Panc1 (cell line): Measurements from ENCODE around the gene CALU.

ENCODE experiments used
- POLR2AphosphoS5 ChIP-seq: IDR thresholded peaks from 2 replicates; pipeline ENCODE4 v1.6.1; 2012; ENCODE audit warnings: mild to moderate bottlenecking, low read depth, low read length, moderate library complexity
- REST ChIP-seq, 2 experiments: IDR thresholded peaks; 2 replicates each; pipeline ENCODE4 v1.6.1; 2011 to 2012; ENCODE audit warnings: low read depth in 2 of 2, control low read depth in 1 of 2, low read length in 1 of 2, mild to moderate bottlenecking in 1 of 2, moderate library complexity in 1 of 2; ENCODE audit not compliant: insufficient read depth in 1 of 2
- TF ChIP-seq, protein P1 (sequence below): fragments of 450-650 bp; IDR thresholded peaks from 2 replicates; pipeline ENCODE4 v1.5.1; 2017; ENCODE audit warnings: mild to moderate bottlenecking

DNA sequence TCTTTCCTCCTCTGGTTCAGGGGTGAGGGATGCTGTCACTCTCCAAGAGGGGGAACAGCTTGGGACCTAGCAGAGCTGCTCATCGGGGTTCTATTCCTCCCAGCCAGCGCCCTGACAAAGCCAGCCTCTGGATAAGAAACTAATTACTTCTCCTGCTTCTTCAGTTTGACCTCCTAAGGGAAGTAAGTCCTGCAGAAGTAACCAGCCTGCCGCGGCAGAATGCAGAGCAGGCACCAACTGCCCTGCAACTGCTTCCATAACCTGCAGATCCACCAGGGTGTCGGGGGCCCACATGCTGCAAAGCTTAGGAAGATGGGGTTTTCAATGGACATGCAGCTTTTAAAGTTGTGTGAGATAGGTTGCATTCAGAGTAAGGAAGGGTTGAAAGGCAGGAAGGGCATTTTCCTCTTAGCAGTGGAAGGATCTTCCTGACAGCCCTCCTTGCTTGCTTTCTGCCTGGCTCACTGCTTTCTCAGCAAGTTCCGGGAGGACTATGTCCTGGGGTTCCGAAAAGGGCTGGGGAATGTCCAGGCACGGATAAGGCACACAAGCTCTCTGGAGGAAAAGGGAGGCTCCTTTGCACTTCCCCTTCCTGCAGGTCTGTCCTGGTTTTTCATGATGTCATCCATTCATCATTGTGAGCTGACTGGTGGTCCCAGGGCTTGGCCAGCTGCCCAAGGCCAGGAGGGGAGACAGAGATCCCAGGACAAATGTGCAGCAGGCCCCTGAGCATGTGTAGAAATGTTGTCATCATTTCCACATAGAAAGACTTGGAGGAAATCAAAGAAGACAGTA is 24.3 kb upstream of the CALU start:
- TF ChIP-seq, protein P1, sequence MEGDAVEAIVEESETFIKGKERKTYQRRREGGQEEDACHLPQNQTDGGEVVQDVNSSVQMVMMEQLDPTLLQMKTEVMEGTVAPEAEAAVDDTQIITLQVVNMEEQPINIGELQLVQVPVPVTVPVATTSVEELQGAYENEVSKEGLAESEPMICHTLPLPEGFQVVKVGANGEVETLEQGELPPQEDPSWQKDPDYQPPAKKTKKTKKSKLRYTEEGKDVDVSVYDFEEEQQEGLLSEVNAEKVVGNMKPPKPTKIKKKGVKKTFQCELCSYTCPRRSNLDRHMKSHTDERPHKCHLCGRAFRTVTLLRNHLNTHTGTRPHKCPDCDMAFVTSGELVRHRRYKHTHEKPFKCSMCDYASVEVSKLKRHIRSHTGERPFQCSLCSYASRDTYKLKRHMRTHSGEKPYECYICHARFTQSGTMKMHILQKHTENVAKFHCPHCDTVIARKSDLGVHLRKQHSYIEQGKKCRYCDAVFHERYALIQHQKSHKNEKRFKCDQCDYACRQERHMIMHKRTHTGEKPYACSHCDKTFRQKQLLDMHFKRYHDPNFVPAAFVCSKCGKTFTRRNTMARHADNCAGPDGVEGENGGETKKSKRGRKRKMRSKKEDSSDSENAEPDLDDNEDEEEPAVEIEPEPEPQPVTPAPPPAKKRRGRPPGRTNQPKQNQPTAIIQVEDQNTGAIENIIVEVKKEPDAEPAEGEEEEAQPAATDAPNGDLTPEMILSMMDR: no peak
- TF ChIP-seq REST (IDR thresholded peaks at IDR 0.05; ENCODE audit: insufficient read depth in 1 of 2, low read depth in 2 of 2, low read length in 1 of 2) (no peak), POLR2AphosphoS5 (no peak)
